ENCODE data around the gene TEX2. TPM values are rescaled to one million over a fixed set of nuclear protein-coding genes. Genes with fewer than 3 reads are reported as not detected.

The TEX2 gene
- total RNA-seq, 2 experiments from 2014 or later = 12.0 to 12.8 TPM

GRCh38 chr17:64149196-64149595 lies 113.9 kb downstream of the TEX2 start:
- POLR2A ChIA-PET = interaction anchor here (0.7 to 1.2 kb wide), 2 partner anchors 12 to 34 kb away, joined by 3 read pairs; no protein-coding TSS in a partner anchor
- no peak overlapping the region for H3K4me3 Mint-ChIP-seq
- H3K9me3 Mint-ChIP-seq = no peaks in the 10 kb centered on the region
- DNase-seq (no peak), ATAC-seq (ENCODE audit: low read depth) (no peak)
- H3K36me3 Mint-ChIP-seq = peaks cover 31% of the 10 kb centered on the region
- no peak overlapping the region for H3K27ac Mint-ChIP-seq
- H3K4me1 Mint-ChIP-seq = peaks cover 25% of the 10 kb centered on the region
- H3K27me3 Mint-ChIP-seq = no peaks in the 10 kb centered on the region

- POLR2A ChIA-PET = interaction anchor here (0.6 to 1.2 kb wide), 2 partner anchors 35 to 475 kb away, joined by 3 read pairs; no protein-coding TSS in a partner anchor
Observed at GRCh38 chr17:64148699-64149098, 114.4 kb downstream of the TEX2 start.

GRCh38 chr17:64148017-64148631 lies 114.9 kb downstream of the TEX2 start:
- H3K4me1 Mint-ChIP-seq = peaks cover 25% of the 10 kb centered on the region

More at GRCh38 chr17:64148699-64149098, 114.4 kb downstream of the TEX2 start:
- Mint-ChIP-seq H3K4me3 (no peak overlapping the region), H3K36me3 (peaks cover 31% of the 10 kb centered on the region), H3K4me1 (peaks cover 25% of the 10 kb centered on the region), H3K9me3 (no peaks in the 10 kb centered on the region), H3K27ac (no peak overlapping the region), H3K27me3 (no peaks in the 10 kb centered on the region)
- DNase-seq = no peak
- ATAC-seq (ENCODE audit: low read depth) = no peak

GRCh38 chr17:64147110-64148016 lies 115.7 kb downstream of the TEX2 start:
- H3K27ac Mint-ChIP-seq = no peak overlapping the region
- POLR2A ChIA-PET = interaction anchor here (1.4 to 3.8 kb wide), 4 partner anchors 17 to 135 kb away, joined by 4 to 54 read pairs (median 21); partner anchors contain the start of genes ERN1 and TEX2
- ATAC-seq (ENCODE audit: low read depth) = no peak
- H3K36me3 Mint-ChIP-seq = peaks cover 24% of the 10 kb centered on the region
- DNase-seq = no peak
- H3K4me1 Mint-ChIP-seq = peaks cover 25% of the 10 kb centered on the region
- H3K4me3 Mint-ChIP-seq = no peak overlapping the region
- no peaks in the 10 kb centered on the region for H3K27me3 Mint-ChIP-seq
- no peaks in the 10 kb centered on the region for H3K9me3 Mint-ChIP-seq

More at GRCh38 chr17:64148017-64148631, 114.9 kb downstream of the TEX2 start:
- POLR2A ChIA-PET = interaction anchor here (0.6 to 1.2 kb wide), 2 partner anchors 36 to 475 kb away, joined by 3 read pairs; no protein-coding TSS in a partner anchor
- peaks cover 30% of the 10 kb centered on the region for H3K36me3 Mint-ChIP-seq
- no peak overlapping the region for H3K27ac Mint-ChIP-seq
- H3K27me3 Mint-ChIP-seq = no peaks in the 10 kb centered on the region
- DNase-seq = no peak
- ATAC-seq (ENCODE audit: low read depth) = no peak
- no peak overlapping the region for H3K4me3 Mint-ChIP-seq
- H3K9me3 Mint-ChIP-seq = no peaks in the 10 kb centered on the region

- Mint-ChIP-seq H3K27ac (no peak overlapping the region), H3K36me3 (peaks cover 23% of the 10 kb centered on the region), H3K4me1 (peaks cover 25% of the 10 kb centered on the region), H3K4me3 (no peak overlapping the region), H3K9me3 (no peaks in the 10 kb centered on the region), H3K27me3 (no peaks in the 10 kb centered on the region)
- peak; percentile 3 for ATAC-seq (ENCODE audit: low read depth)
- POLR2A ChIA-PET = interaction anchor here (0.8 to 3.8 kb wide), 28 partner anchors 8 to 567 kb away, joined by 3 to 54 read pairs (median 4); partner anchors contain the start of genes CCDC47, CD79B, CEP95 and DDX42
- no peak for DNase-seq
Observed at GRCh38 chr17:64146418-64147109, 116.5 kb downstream of the TEX2 start.

GRCh38 chr17:64145751-64146417 lies 117.2 kb downstream of the TEX2 start:
- H3K36me3 Mint-ChIP-seq = peaks cover 23% of the 10 kb centered on the region
- H3K27me3 Mint-ChIP-seq = no peaks in the 10 kb centered on the region
- ATAC-seq (ENCODE audit: low read depth) (peak; percentile 97), DNase-seq (peak; percentile 86)
- POLR2A ChIA-PET = interaction anchor here (0.6 to 3.8 kb wide), 38 partner anchors 8 to 568 kb away, joined by 3 to 54 read pairs (median 4); partner anchors contain the start of genes CCDC47, CD79B, CEP95 and DDX42
- H3K9me3 Mint-ChIP-seq = no peaks in the 10 kb centered on the region
- no peak overlapping the region for H3K4me3 Mint-ChIP-seq
- no peak overlapping the region for H3K27ac Mint-ChIP-seq
- peaks cover 25% of the 10 kb centered on the region for H3K4me1 Mint-ChIP-seq

GRCh38 chr17:64145375-64145750 lies 117.7 kb downstream of the TEX2 start:
- POLR2A ChIA-PET = interaction anchor here (0.6 to 3.8 kb wide), 29 partner anchors 8 to 564 kb away, joined by 3 to 54 read pairs (median 4); partner anchors contain the start of genes CCDC47, CD79B, CEP95 and DDX42
- Mint-ChIP-seq H3K4me3 (no peak overlapping the region), H3K27ac (no peak overlapping the region), H3K9me3 (no peaks in the 10 kb centered on the region), H3K36me3 (peaks cover 21% of the 10 kb centered on the region), H3K27me3 (no peaks in the 10 kb centered on the region), H3K4me1 (peaks cover 25% of the 10 kb centered on the region)
- DNase-seq = no peak
- peak; percentile 18 for ATAC-seq (ENCODE audit: low read depth)

- Mint-ChIP-seq H3K4me1 (no peaks in the 10 kb centered on the region), H3K27ac (no peak overlapping the region), H3K9me3 (no peaks in the 10 kb centered on the region), H3K4me3 (no peak overlapping the region), H3K36me3 (no peaks in the 10 kb centered on the region), H3K27me3 (no peaks in the 10 kb centered on the region)
- POLR2A ChIA-PET = no interaction called here
- no peak for ATAC-seq (ENCODE audit: low read depth)
- no peak for DNase-seq
Observed at GRCh38 chr17:64139542-64139941, 123.5 kb downstream of the TEX2 start.

GRCh38 chr17:64138441-64138840 lies 124.6 kb downstream of the TEX2 start:
- Mint-ChIP-seq H3K36me3 (no peaks in the 10 kb centered on the region), H3K4me1 (peaks cover 2% of the 10 kb centered on the region), H3K4me3 (no peak overlapping the region), H3K27me3 (no peaks in the 10 kb centered on the region), H3K27ac (no peak overlapping the region), H3K9me3 (no peaks in the 10 kb centered on the region)
- POLR2A ChIA-PET = no interaction called here
- DNase-seq (no peak), ATAC-seq (ENCODE audit: low read depth) (no peak)

GRCh38 chr17:64135000-64135399 lies 128.1 kb downstream of the TEX2 start:
- DNase-seq = no peak
- no peak for ATAC-seq (ENCODE audit: low read depth)
- no peak overlapping the region for H3K27ac Mint-ChIP-seq
- POLR2A ChIA-PET = interaction anchor here (2.2 kb wide), 1 partner anchor 109 kb away, joined by 12 read pairs; no protein-coding TSS in a partner anchor
- H3K9me3 Mint-ChIP-seq = no peaks in the 10 kb centered on the region
- H3K27me3 Mint-ChIP-seq = no peaks in the 10 kb centered on the region
- peaks cover 7% of the 10 kb centered on the region for H3K4me1 Mint-ChIP-seq
- H3K4me3 Mint-ChIP-seq = no peak overlapping the region
- H3K36me3 Mint-ChIP-seq = no peaks in the 10 kb centered on the region

GRCh38 chr17:64134216-64134970 lies 128.7 kb downstream of the TEX2 start:
- Mint-ChIP-seq H3K27me3 (no peaks in the 10 kb centered on the region), H3K36me3 (no peaks in the 10 kb centered on the region), H3K27ac (no peak overlapping the region), H3K4me1 (peaks cover 7% of the 10 kb centered on the region), H3K4me3 (no peak overlapping the region), H3K9me3 (no peaks in the 10 kb centered on the region)
- DNase-seq (no peak), ATAC-seq (ENCODE audit: low read depth) (no peak)
- POLR2A ChIA-PET = interaction anchor here (0.6 to 2.2 kb wide), 7 partner anchors 11 to 222 kb away, joined by 3 to 17 read pairs (median 6); no protein-coding TSS in a partner anchor

Data from activated naive CD8-positive, alpha-beta T cell treated with anti-CD3 and anti-CD28 coated beads, Interleukin-2, amount 10 ng/mL, durations not matched to agents 7 days and 5 days (primary cell).